K562 (cell line): ENCODE measurements around the gene TLCD4. TPM values are rescaled to one million over a fixed set of nuclear protein-coding genes. Genes with fewer than 3 reads are reported as not detected.

Experiments
- ATAC-seq: fragments of 200-7000 bp; cut with Tn5 transposase; 3 replicates; pipeline ENCODE4 v1.9.1; 2020; ENCODE audit warnings: moderate library complexity
- BruUV-seq: library from RNA; stranded (reverse); fragments of 400-500 nt; replicated peaks from 2 replicates; lab custom pipeline; 2021; lab: Mats Ljungman, UMichigan
- CTCF ChIA-PET: fragments of 300-600 bp; formaldehyde crosslinking; extraction: SDS; loops from one replicate; lab custom pipeline; 2021; ENCODE audit warnings: low intra/inter-chr PET ratio; lab: Yijun Ruan, JAX
- POLR2A ChIA-PET: fragments of 300-600, 350-650 bp; sonication (Branson Sonifier 250); formaldehyde crosslinking; extraction: SDS; loops from one replicate; lab custom pipeline; 2021; ENCODE audit warnings: antibody characterized with exemption, inconsistent platforms; lab: Yijun Ruan, JAX
- DNase-seq, 4 experiments: peaks; one replicate each; pipeline versions ENCODE4 v3.0.0 to v3.0.0-alpha.2; 2011 to 2018; ENCODE audit warnings: low spot score in 3 of 4, mixed read lengths in 3 of 4; ENCODE audit errors: extremely low read depth in 1 of 4
- FAIRE-seq: peaks from 2 replicates; lab custom pipeline; 2011; peaks lifted over from hg19 to GRCh38; lab: Jason Lieb, UNC
- H2AFZ ChIP-seq: 2 replicates; pipeline ENCODE4 v1.6.0; 2011; ENCODE audit warnings: low read depth, low read length, control low read depth, inconsistent platforms
- H3K27ac ChIP-seq: fragments of 200-600 bp; 3 replicates; pipeline ENCODE4 v1.8.0; 2011; ENCODE audit warnings: low read depth, mild to moderate bottlenecking, control low read depth, inconsistent platforms, low read length, moderate library complexity, mixed read lengths; ENCODE audit errors: extremely low read depth
- H3K27me3 ChIP-seq, 2 experiments: fragments of 300-600 bp in 1 of 2; 2 replicates in 1 of 2; 3 replicates in 1 of 2; pipeline versions ENCODE4 v1.6.0 to v1.8.0; 2011; ENCODE audit warnings: inconsistent platforms in 2 of 2, low read length in 2 of 2, mild to moderate bottlenecking in 1 of 2, mixed read lengths in 1 of 2, moderate library complexity in 1 of 2; ENCODE audit not compliant: control insufficient read depth in 2 of 2, insufficient read depth in 2 of 2
- H3K36me3 ChIP-seq: fragments of 300-600 bp; 3 replicates; pipeline ENCODE4 v1.8.0; 2011; ENCODE audit warnings: mild to moderate bottlenecking, low read length, inconsistent platforms; ENCODE audit not compliant: control insufficient read depth, insufficient read depth
- H3K4me1 ChIP-seq, 2 experiments: fragments of 200-600 bp in 1 of 2; replicated peaks in 1 of 2; 2 replicates in 1 of 2; 3 replicates in 1 of 2; pipeline versions ENCODE4 v1.5.1 to v1.8.0; 2011; ENCODE audit warnings: inconsistent platforms in 2 of 2, low read length in 2 of 2, mild to moderate bottlenecking in 1 of 2, mixed read lengths in 1 of 2, moderate library complexity in 1 of 2; ENCODE audit not compliant: control insufficient read depth in 2 of 2, insufficient read depth in 2 of 2
- H3K4me2 ChIP-seq: 2 replicates; pipeline ENCODE4 v1.6.1; 2011; ENCODE audit warnings: low read length, control low read depth, inconsistent platforms, mixed read lengths; ENCODE audit not compliant: insufficient read depth
- H3K4me3 ChIP-seq: fragments of 200-600 bp; sonication (generic), shearing (Covaris generic); 2 replicates; pipeline ENCODE4 v1.5.1; 2016; ENCODE audit warnings: control low read depth, inconsistent platforms
- H3K79me2 ChIP-seq: fragments of 200-600 bp; 3 replicates; pipeline ENCODE4 v1.8.0; 2011; ENCODE audit warnings: low read length, inconsistent platforms; ENCODE audit not compliant: control insufficient read depth, insufficient read depth
- H3K9ac ChIP-seq, 2 experiments: 2 replicates each; pipeline versions ENCODE4 v1.6.0 to v1.6.1; 2011; ENCODE audit warnings: low read depth in 2 of 2, low read length in 2 of 2, control low read depth in 1 of 2, inconsistent platforms in 1 of 2, mild to moderate bottlenecking in 1 of 2, mixed read lengths in 1 of 2; ENCODE audit not compliant: insufficient read depth in 1 of 2
- H3K9me1 ChIP-seq: one replicate; pipeline ENCODE4 v1.6.0; 2011; ENCODE audit warnings: inconsistent platforms, mild to moderate bottlenecking, low read length, moderate library complexity; ENCODE audit not compliant: control insufficient read depth, insufficient read depth
- H3K9me3 ChIP-seq: replicated peaks from 2 replicates; pipeline ENCODE4 v1.5.1; 2011; ENCODE audit warnings: low read depth, low read length, inconsistent platforms; ENCODE audit not compliant: control insufficient read depth, insufficient read depth
- H4K20me1 ChIP-seq: replicated peaks from 2 replicates; pipeline ENCODE4 v1.6.1; 2011; ENCODE audit warnings: low read length, inconsistent platforms, mixed read lengths; ENCODE audit not compliant: control insufficient read depth, insufficient read depth
- ADNP ChIP-seq: fragments of 200-800 bp; sonication (Bioruptor generic); IDR thresholded peaks from 2 replicates; pipeline ENCODE4 v1.6.1; 2016; ENCODE audit warnings: missing genetic modification characterization, missing compliant biosample characterization
- ATF1 ChIP-seq, 2 experiments: fragments of 450-650 bp in 1 of 2; IDR thresholded peaks; 2 replicates each; pipeline ENCODE4 v1.6.1; 2016; ENCODE audit warnings: missing compliant biosample characterization in 1 of 2, missing genetic modification characterization in 1 of 2
- CAMTA2 ChIP-seq: fragments of 250-450 bp; sonication (Bioruptor Pico); conservative IDR thresholded peaks from 2 replicates; pipeline ENCODE4 v1.5.1; 2022
- FOSL1 ChIP-seq: fragments of 200-800 bp; sonication (Bioruptor generic); conservative IDR thresholded peaks from 2 replicates; pipeline ENCODE4 v1.6.1; 2016; ENCODE audit warnings: missing genetic modification characterization, missing compliant biosample characterization
- GABPB2 ChIP-seq: fragments of 250-450 bp; sonication (Bioruptor Pico); conservative IDR thresholded peaks from 2 replicates; pipeline ENCODE4 v1.5.1; 2021; ENCODE audit warnings: mild to moderate bottlenecking
- GTF2A2 ChIP-seq: IDR thresholded peaks from 2 replicates; pipeline ENCODE4 v1.6.1; 2016; ENCODE audit warnings: mild to moderate bottlenecking, missing genetic modification characterization, missing compliant biosample characterization
- HSF4 ChIP-seq: fragments of 250-450 bp; sonication (Bioruptor Pico); IDR thresholded peaks from 2 replicates; pipeline ENCODE4 v2.1.2; 2022; ENCODE audit warnings: mild to moderate bottlenecking, moderate library complexity, borderline replicate concordance
- NFIC ChIP-seq: fragments of 450-650 bp; IDR thresholded peaks from 2 replicates; pipeline ENCODE4 v1.6.1; 2017; ENCODE audit warnings: mild to moderate bottlenecking, inconsistent platforms
- NONO ChIP-seq, 2 experiments: fragments of 200-400 bp in 1 of 2; fragments of 450-650 bp in 1 of 2; formaldehyde crosslinking in 1 of 2; IDR thresholded peaks; 2 replicates each; pipeline ENCODE4 v1.6.1; 2017; ENCODE audit warnings: low read depth in 2 of 2, mild to moderate bottlenecking in 2 of 2, moderate library complexity in 2 of 2, low read length in 1 of 2
- PHB2 ChIP-seq: fragments of 450-650 bp; IDR thresholded peaks from 2 replicates; pipeline ENCODE4 v1.6.1; 2017; ENCODE audit warnings: low read depth
- PURB ChIP-seq: sonication (generic); formaldehyde crosslinking; IDR thresholded peaks from 2 replicates; pipeline ENCODE4 v1.9.0; 2021; ENCODE audit warnings: low read depth, mild to moderate bottlenecking, missing genetic modification reagents
- SIRT6 ChIP-seq: IDR thresholded peaks from one replicate; pipeline ENCODE4 v1.6.1; 2012; ENCODE audit warnings: low read depth, mild to moderate bottlenecking, control low read depth, inconsistent platforms, low read length, moderate library complexity
- WHSC1 ChIP-seq: IDR thresholded peaks from one replicate; pipeline ENCODE4 v1.6.1; 2012; ENCODE audit warnings: low read length, control low read depth, inconsistent platforms
- ZFPM2 ChIP-seq: fragments of 250-450 bp; sonication (Bioruptor Pico); IDR thresholded peaks from 2 replicates; pipeline ENCODE4 v1.5.1; 2022; ENCODE audit warnings: mild to moderate bottlenecking
- ZNF77 ChIP-seq: fragments of 250-450 bp; sonication (Bioruptor Pico); IDR thresholded peaks from 2 replicates; pipeline ENCODE4 v1.5.0; 2020
- ZSCAN32 ChIP-seq: fragments of 450-650 bp; formaldehyde crosslinking; IDR thresholded peaks from 2 replicates; pipeline ENCODE4 v1.4.0; 2020; ENCODE audit warnings: mild to moderate bottlenecking, moderate library complexity
- WGBS: fragments of 100-300 bp; shearing (Covaris generic); methylation state at CpG from one replicate; pipeline ENCODE4 v1.1.6; 2016; ENCODE audit warnings: low coverage, mixed read lengths; ENCODE audit not compliant: insufficient coverage; ENCODE audit errors: missing lambda C conversion rate; 5-methylcytosine and 5-hydroxymethylcytosine counted together
- in situ Hi-C: fragments of 300-500 bp; cut with MboI; formaldehyde crosslinking; loops from 4 replicates; pipeline ENCODE4 v1.15.0; 2018; ENCODE audit warnings: inconsistent platforms, mixed read lengths
- intact Hi-C: fragments of 100-400 bp; cut with micrococcal nuclease; formaldehyde crosslinking; loops from 2 replicates; pipeline ENCODE4 v1.14.2; 2022
- polyA plus RNA-seq, 8 experiments: library from polyadenylated mRNA; depleted of rRNA in 4 of 8; stranded (reverse) in 5 of 8; unstranded in 3 of 8; fragments of >200 nt; fragmentation: Nextera tagmentation in 2 of 8; fragmentation: Illumina TruSeq in 1 of 8; extraction: Ambion mirVana in 2 of 8; extraction: Trizol in 1 of 8; gene quantifications; 2 replicates each; pipeline versions ENCODE4 v1.2.1 to v1.2.3, GENCODE V29; 2011 to 2014; ENCODE audit warnings: inconsistent platforms in 1 of 8, missing spikeins in 1 of 8
- total RNA-seq, 7 experiments: library from RNA; depleted of rRNA in 6 of 7; stranded (reverse); fragments of >200 nt in 6 of 7; fragmentation: Illumina TruSeq in 2 of 7; extraction: Trizol in 2 of 7; gene quantifications; 2 replicates each; pipeline versions ENCODE4 v1.2.1 to v1.2.3, GENCODE V29; 2011 to 2021; ENCODE audit warnings: low replicate concordance in 1 of 7
- TF ChIP-seq, protein P1 (sequence below): sonication (generic); formaldehyde crosslinking; IDR thresholded peaks from 2 replicates; pipeline ENCODE4 v1.8.0; 2022; ENCODE audit warnings: missing genetic modification reagents, mild to moderate bottlenecking, moderate library complexity, borderline replicate concordance

The TLCD4 gene
- total and polyA plus RNA-seq, 9 of the 15 experiments (the other 6 are each of a cell fraction or from before 2014, with no cell fraction given): 3.5 to 19.8 (median 7.6) TPM

DNA sequence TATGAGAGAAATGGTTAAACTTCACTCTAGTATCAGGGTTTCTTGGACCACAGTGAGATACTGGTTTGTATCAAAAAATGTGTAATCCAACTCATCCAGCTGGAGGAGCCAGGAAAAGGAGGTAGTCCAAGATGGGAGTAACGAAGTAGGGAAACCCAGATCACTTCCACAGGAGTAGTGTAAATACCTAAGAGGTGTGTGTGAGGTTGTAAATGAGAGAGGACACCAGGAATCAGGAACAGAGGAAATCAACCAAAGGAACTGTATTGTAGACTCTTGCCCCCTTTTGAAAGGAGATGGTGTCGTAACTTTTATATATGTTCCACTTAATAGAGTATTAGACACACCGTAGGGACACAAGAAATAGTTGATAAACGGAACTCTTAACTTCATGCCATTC is 19.7 kb upstream of the TLCD4 start:
- H3K4me2 ChIP-seq: no peak overlapping the region
- TF ChIP-seq SIRT6: no peak
- TF ChIP-seq ZFPM2 (CRISPR knock-in tag): no peak
- H3K4me3 ChIP-seq: no peak overlapping the region
- in situ Hi-C loops (no loop called here), intact Hi-C loops (no loop called here)
- ChIA-PET POLR2A (no interaction called here), CTCF (no interaction called here)
- no TSS peak for BruUV-seq
- H2AFZ ChIP-seq: peak overlapping the region; percentile 54
- H3K36me3 ChIP-seq: no peaks in the 10 kb centered on the region; the same call in 2 of the 3 replicates
- H3K4me1 ChIP-seq: peaks cover 8 to 28% of the 10 kb centered on the region in 2 experiments; a peak in 4 of 5 replicates
- FAIRE-seq (no peak), DNase-seq (no peak), ATAC-seq (no peak)
- H3K79me2 ChIP-seq: no peaks in the 10 kb centered on the region
- H3K9ac ChIP-seq: no peak overlapping the region
- no peaks in the 10 kb centered on the region for H3K9me1 ChIP-seq
- H3K27me3 ChIP-seq: no peaks in the 10 kb centered on the region
- no peak overlapping the region for H3K27ac ChIP-seq
- H4K20me1 ChIP-seq: no peaks in the 10 kb centered on the region
- 83% methylated on average over 4 of the region's 4 CpGs for WGBS
- H3K9me3 ChIP-seq: no peaks in the 10 kb centered on the region

DNA sequence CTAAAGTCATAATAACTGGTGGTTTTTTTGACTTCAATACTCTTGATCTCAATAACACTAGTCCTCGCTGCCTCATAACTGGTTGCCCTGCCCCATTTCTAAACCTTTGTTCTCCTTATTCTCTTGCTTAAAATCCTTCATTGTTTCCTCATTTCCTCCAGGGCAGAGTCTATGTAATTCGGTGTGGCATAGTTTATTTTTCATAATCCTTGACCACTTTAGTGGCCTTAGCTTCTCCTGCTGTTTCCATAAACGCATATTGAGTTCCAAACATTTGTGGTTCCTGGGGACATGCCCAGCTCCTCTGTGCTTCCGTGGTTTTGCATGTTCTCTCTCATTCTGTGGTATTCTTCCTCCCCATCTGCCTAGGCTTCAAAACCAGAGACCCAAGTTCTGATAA is 19.0 kb upstream of the TLCD4 start:
- ATAC-seq: no peak
- Histone ChIP-seq H3K27me3 (no peaks in the 10 kb centered on the region), H3K79me2 (no peaks in the 10 kb centered on the region), H3K9me1 (no peaks in the 10 kb centered on the region), H3K4me1 (peaks cover 8 to 28% of the 10 kb centered on the region in 2 experiments; a peak in 4 of 5 replicates), H3K4me2 (no peak overlapping the region), H3K9me3 (no peaks in the 10 kb centered on the region), H4K20me1 (no peaks in the 10 kb centered on the region), H3K27ac (no peak overlapping the region), H3K36me3 (no peaks in the 10 kb centered on the region), H3K9ac (no peak overlapping the region), H3K4me3 (no peak overlapping the region), H2AFZ (peak overlapping the region; percentile 57; the same call in 1 of the 2 replicates)
- TF ChIP-seq GABPB2 (CRISPR knock-in tag) (no peak), WHSC1 (no peak), ZNF77 (CRISPR knock-in tag) (no peak), FOSL1 (tag) (no peak), HSF4 (no peak), ADNP (tag) (no peak), ZSCAN32 (CRISPR knock-in tag) (no peak), GTF2A2 (tag) (no peak), CAMTA2 (CRISPR knock-in tag) (no peak), NONO (IDR thresholded peaks at IDR 0.05; ENCODE audit: low read depth in 2 of 2, low read length in 1 of 2) (no peak), ATF1 (CRISPR knock-in tag; IDR thresholded peaks at IDR 0.05) (no peak), ATF1 (tag; IDR thresholded peaks at IDR 0.05) (no peak), PURB (CRISPR knock-in tag) (no peak), PHB2 (no peak), NFIC (no peak)
- TF ChIP-seq, protein P1, sequence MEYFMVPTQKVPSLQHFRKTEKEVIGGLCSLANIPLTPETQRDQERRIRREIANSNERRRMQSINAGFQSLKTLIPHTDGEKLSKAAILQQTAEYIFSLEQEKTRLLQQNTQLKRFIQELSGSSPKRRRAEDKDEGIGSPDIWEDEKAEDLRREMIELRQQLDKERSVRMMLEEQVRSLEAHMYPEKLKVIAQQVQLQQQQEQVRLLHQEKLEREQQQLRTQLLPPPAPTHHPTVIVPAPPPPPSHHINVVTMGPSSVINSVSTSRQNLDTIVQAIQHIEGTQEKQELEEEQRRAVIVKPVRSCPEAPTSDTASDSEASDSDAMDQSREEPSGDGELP (CRISPR knock-in tag): no peak
- no peak for DNase-seq
- in situ Hi-C loops: no loop called here
- BruUV-seq: no TSS peak
- CTCF ChIA-PET: no interaction called here
- FAIRE-seq: peak; percentile 11
- POLR2A ChIA-PET: no interaction called here
- 65% methylated on average over 4 of the region's 4 CpGs for WGBS
- intact Hi-C loops: no loop called here
